Hepatocyte (in vitro differentiated cells): ENCODE data around the gene FER1L5. TPM values are rescaled to one million over a fixed set of nuclear protein-coding genes. Genes with fewer than 3 reads are reported as not detected.

Experiments
- DNase-seq: peaks from one replicate; pipeline ENCODE4 v3.0.0-alpha.2; 2016; ENCODE audit warnings: low spot score
- H2AFZ ChIP-seq: fragments of 200-600 bp; sonication (generic); 2 replicates; pipeline ENCODE4 v1.6.0; 2016; ENCODE audit warnings: antibody characterized with exemption, mild to moderate bottlenecking
- H3K27ac ChIP-seq: fragments of 200-600 bp; sonication (generic); 2 replicates; pipeline ENCODE4 v1.5.1; 2016; ENCODE audit warnings: mild to moderate bottlenecking
- H3K27me3 ChIP-seq: fragments of 200-600 bp; sonication (generic); 2 replicates; pipeline ENCODE4 v1.6.1; 2016
- H3K36me3 ChIP-seq: fragments of 200-600 bp; sonication (generic); replicated peaks from 2 replicates; pipeline ENCODE4 v1.5.1; 2016; ENCODE audit warnings: low read depth; ENCODE audit not compliant: insufficient read depth
- H3K4me1 ChIP-seq: fragments of 200-600 bp; sonication (generic); 2 replicates; pipeline ENCODE4 v1.5.1; 2016; ENCODE audit warnings: mild to moderate bottlenecking, moderate library complexity; ENCODE audit not compliant: insufficient read depth
- H3K4me2 ChIP-seq: fragments of 200-600 bp; sonication (generic); 2 replicates; pipeline ENCODE4 v1.6.0; 2016
- H3K4me3 ChIP-seq: fragments of 200-600 bp; sonication (generic); 2 replicates; pipeline ENCODE4 v1.5.1; 2016; ENCODE audit warnings: mild to moderate bottlenecking
- H3K79me2 ChIP-seq: fragments of 200-600 bp; sonication (generic); 2 replicates; pipeline ENCODE4 v1.6.0; 2017; ENCODE audit warnings: mild to moderate bottlenecking
- H3K9me2 ChIP-seq: fragments of 200-600 bp; sonication (generic); replicated peaks from 2 replicates; pipeline ENCODE4 v1.6.0; 2017; ENCODE audit warnings: mild to moderate bottlenecking; ENCODE audit not compliant: insufficient read depth
- H3K9me3 ChIP-seq: fragments of 200-600 bp; sonication (generic); 2 replicates; pipeline ENCODE4 v1.5.1; 2016; ENCODE audit warnings: low read depth, mild to moderate bottlenecking
- H4K20me1 ChIP-seq: fragments of 200-600 bp; sonication (generic); 2 replicates; pipeline ENCODE4 v1.6.0; 2016; ENCODE audit warnings: mild to moderate bottlenecking; ENCODE audit not compliant: insufficient read depth, poor library complexity, severe bottlenecking
- CTCF ChIP-seq: fragments of 200-600 bp; sonication (generic); IDR thresholded peaks from 2 replicates; pipeline ENCODE4 v1.5.1; 2016; ENCODE audit warnings: antibody characterized with exemption, mild to moderate bottlenecking; ENCODE audit not compliant: poor library complexity
- EZH2 ChIP-seq: fragments of 200-600 bp; sonication (generic); IDR thresholded peaks from 2 replicates; pipeline ENCODE4 v1.6.1; 2016; ENCODE audit warnings: antibody characterized with exemption, mild to moderate bottlenecking, borderline replicate concordance
- EZH2phosphoT487 ChIP-seq: fragments of 200-600 bp; sonication (generic); IDR thresholded peaks from one replicate; pipeline ENCODE4 v1.6.1; 2018; ENCODE audit warnings: antibody characterized with exemption, mild to moderate bottlenecking, low read depth, moderate library complexity; ENCODE audit not compliant: unreplicated experiment, severe bottlenecking
- WGBS: methylation state at CpG from one replicate; pipeline ENCODE4 v1.1.6; 2016; ENCODE audit warnings: low lambda C conversion rate; ENCODE audit errors: missing lambda C conversion rate; 5-methylcytosine and 5-hydroxymethylcytosine counted together
- polyA plus RNA-seq: library from polyadenylated mRNA; unstranded; fragments of >200 nt; fragmentation: Nextera tagmentation; extraction: Ambion mirVana; gene quantifications from 2 replicates; pipeline ENCODE4 v1.2.1, GENCODE V29; 2016
- total RNA-seq: library from RNA; depleted of rRNA; stranded (reverse); fragments of >200 nt; gene quantifications from 2 replicates; pipeline ENCODE4 v1.2.3, GENCODE V29; 2014

FER1L5 gene
- total and polyA plus RNA-seq, 2 experiments from 2014 or later: 0.10 to 0.33 TPM

DNA sequence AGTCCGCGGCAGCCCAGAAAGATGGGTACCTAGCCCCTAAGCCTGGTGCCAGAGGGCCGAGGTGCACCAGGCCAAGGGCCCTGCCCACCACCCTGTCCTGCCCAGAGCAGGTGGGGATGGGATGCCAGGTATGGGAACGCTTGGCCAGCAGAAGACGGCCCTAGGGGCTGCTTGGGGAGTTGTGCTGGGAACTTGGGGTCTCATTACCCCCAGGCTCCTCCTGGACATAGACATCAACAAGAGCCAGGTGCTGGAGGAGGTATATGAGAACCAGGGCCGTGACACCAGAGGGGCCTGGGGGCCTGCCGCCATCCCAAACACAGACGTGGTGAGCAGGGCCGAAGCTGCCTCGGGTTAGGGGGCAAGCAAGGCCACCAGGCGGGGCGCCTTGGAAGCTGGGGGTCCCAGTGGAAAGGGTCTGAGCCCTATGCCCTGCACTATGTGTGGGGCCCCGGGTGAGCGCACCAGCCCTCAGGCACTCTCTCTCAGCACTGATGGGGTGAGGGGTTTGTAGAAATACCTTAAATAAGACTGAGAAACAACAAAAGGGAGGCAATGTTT lies 46.9 kb downstream of the FER1L5 start:
- no peak for DNase-seq
- Histone ChIP-seq H2AFZ (no peak overlapping the region), H3K9me3 (no peaks in the 10 kb centered on the region), H3K4me3 (no peak overlapping the region), H4K20me1 (no peaks in the 10 kb centered on the region), H3K4me2 (no peak overlapping the region), H3K9me2 (no peaks in the 10 kb centered on the region), H3K27ac (no peak overlapping the region), H3K4me1 (peaks cover 14% of the 10 kb centered on the region), H3K27me3 (no peaks in the 10 kb centered on the region), H3K36me3 (no peaks in the 10 kb centered on the region), H3K79me2 (no peaks in the 10 kb centered on the region)
- 91% methylated on average over 14 of the region's 14 CpGs for WGBS
- TF ChIP-seq EZH2phosphoT487: no peak
- no peak for TF ChIP-seq EZH2
- no peak for TF ChIP-seq CTCF

DNA sequence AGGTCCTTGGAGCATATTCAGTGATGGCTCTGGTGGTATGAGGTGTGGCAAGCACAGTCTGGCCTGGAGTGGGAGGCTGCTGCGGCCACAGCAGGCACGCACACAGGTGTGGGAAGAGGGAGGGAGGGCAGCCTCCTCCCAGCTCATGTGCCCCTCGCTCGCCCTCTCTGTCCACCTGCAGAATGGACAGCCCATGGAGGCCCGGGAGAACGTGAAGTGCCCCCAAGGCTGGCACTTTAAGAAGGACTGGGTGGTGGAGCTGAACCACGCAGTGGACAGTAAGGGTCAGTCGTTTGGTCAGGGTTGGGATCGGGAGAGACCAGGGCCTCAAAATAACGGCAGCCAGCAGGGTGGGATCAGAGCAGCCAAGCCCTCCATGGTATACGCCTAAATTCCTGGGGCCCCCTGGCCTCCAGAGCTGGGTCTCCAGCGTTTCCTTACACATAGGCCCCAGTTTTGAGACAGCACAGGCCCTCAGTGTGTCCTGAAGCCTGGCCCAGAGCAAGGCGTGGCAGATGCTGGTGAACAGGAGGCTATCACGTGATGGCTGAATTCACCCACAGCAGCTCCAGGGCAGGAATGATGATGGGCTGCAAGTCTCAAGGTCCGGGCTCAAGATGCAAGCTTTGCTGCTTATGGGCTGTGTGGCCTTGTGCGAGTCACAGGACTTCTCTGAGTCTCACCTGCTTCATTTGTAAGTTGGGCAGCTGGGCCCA lies 47.9 kb downstream of the FER1L5 start:
- 91% methylated on average over 16 of the region's 16 CpGs for WGBS
- H3K9me2 ChIP-seq: no peaks in the 10 kb centered on the region
- no peak overlapping the region for H3K4me2 ChIP-seq
- H3K4me1 ChIP-seq: peaks cover 9% of the 10 kb centered on the region
- no peak overlapping the region for H3K27ac ChIP-seq
- no peak for DNase-seq
- H3K9me3 ChIP-seq: no peaks in the 10 kb centered on the region
- no peak for TF ChIP-seq EZH2
- no peak for TF ChIP-seq CTCF
- no peak for TF ChIP-seq EZH2phosphoT487
- no peaks in the 10 kb centered on the region for H3K36me3 ChIP-seq
- no peaks in the 10 kb centered on the region for H4K20me1 ChIP-seq
- H3K4me3 ChIP-seq: no peak overlapping the region
- no peaks in the 10 kb centered on the region for H3K79me2 ChIP-seq
- no peak overlapping the region for H2AFZ ChIP-seq
- no peaks in the 10 kb centered on the region for H3K27me3 ChIP-seq

- H3K27ac ChIP-seq: no peak overlapping the region
- H4K20me1 ChIP-seq: no peaks in the 10 kb centered on the region
- H3K9me3 ChIP-seq: no peaks in the 10 kb centered on the region
- no peaks in the 10 kb centered on the region for H3K36me3 ChIP-seq
- no peak overlapping the region for H3K4me3 ChIP-seq
- no peak for DNase-seq
- peaks cover 3% of the 10 kb centered on the region for H3K4me1 ChIP-seq
- WGBS: 97% methylated on average over 28 of the region's 30 CpGs
- H2AFZ ChIP-seq: no peak overlapping the region
- no peaks in the 10 kb centered on the region for H3K9me2 ChIP-seq
- H3K79me2 ChIP-seq: no peaks in the 10 kb centered on the region
- H3K27me3 ChIP-seq: no peaks in the 10 kb centered on the region
- TF ChIP-seq EZH2phosphoT487 (no peak), EZH2 (no peak), CTCF (no peak)
- H3K4me2 ChIP-seq: no peak overlapping the region
Observed at GRCh38 chr2:96691022-96691612, 48.6 kb downstream of the FER1L5 start.
